Iris pigment epithelial cell (primary cell): ENCODE measurements around the gene VHLL.

Source experiments
- DNase-seq: peaks from one replicate; pipeline ENCODE4 v3.0.0-alpha.2; 2011; ENCODE audit warnings: low read depth

VHLL gene

DNA sequence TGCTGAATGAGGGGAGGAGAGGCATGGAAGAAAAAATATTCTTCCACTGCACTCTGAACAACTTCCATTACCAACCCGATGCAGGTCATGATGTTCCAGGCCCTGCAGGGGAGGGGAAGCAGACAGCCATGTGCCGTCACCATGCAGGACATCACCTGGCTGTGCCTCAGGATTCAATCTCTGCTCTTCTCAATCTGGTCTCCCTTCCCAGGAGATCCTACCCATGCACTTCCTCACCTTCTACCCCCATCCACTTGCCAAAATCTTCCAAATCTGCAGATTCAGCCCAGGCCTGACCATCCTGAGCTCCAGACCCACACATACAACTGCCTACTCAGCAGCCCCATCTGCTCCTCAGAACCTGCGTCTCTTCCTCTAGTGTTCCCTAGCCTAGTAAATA lies 45.5 kb downstream of the VHLL start:
- no peak for DNase-seq

DNA sequence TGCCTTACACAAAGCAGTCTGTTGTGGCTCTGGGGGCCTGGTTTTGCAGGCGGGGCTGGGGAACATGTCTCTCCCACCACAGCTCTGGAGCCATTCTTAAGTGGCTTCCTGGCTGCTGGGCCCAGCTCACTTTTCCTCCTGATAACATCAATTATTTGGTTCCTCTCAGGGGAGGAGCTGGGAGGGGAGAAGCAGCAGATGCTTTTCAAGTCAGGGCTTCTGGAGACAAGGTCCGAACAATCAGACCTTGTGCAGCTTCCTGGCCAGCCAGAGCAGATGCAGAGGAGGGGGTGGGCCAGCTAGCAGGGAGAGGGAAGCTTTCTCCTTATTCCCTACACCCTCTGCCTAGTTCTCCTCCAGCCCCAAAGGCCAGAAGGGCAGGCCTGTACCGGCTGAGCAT lies 47.6 kb downstream of the VHLL start:
- no peak for DNase-seq

DNA sequence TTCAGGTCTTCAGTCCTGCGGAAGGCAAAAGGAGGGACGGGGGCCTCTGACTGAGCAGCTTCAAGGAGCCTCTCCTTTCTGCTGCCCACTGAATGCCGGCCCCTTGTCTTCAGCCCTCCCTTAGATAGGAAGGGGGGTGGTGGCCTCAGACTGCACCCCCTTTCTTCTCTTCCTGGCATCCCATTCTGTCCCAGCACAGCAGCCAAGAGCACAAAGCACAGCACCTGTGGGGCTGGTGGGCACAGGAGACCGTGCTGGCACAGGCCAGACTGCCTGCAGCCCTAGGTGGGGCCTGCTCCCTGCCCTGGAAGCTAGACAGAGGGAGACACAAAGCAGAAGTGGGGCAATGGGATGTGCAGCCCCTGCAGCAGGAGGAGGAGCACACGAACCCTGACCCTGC lies 49.5 kb downstream of the VHLL start:
- no peak for DNase-seq
